GM18499 (cell line): ENCODE results near the gene PML.
"Not testable (repeated sequence)": the region's sequence is repeated elsewhere in the genome, so short reads cannot be mapped to it uniquely, and the experiment has no call there.

Experiments
- ATAC-seq: cut with Tn5 transposase; IDR thresholded peaks from one replicate; pipeline ENCODE4 v1.9.1; 2021; ENCODE audit warnings: moderate number of reproducible peaks; ENCODE audit not compliant: insufficient read depth, unreplicated experiment

The PML gene

DNA sequence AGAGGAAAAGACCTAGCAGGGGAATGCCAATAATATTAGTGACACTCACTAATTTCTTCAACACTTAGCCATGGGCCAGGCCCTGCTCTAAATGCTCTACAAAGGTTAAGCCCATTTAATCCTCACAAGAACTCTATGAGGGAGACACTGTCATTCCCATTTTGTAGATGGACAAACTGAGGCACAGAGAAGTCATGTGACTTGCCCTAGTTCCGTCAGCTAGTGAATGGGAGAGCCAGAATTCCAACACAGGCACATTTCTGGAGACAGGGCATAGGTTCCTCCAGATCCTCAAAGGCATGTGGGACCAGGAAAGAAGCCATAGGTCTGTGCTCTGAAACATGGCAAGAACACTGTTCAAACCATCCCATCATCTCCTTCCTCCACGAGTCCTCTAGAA lies 36.7 kb upstream of the PML start:
- ATAC-seq: no peak

DNA sequence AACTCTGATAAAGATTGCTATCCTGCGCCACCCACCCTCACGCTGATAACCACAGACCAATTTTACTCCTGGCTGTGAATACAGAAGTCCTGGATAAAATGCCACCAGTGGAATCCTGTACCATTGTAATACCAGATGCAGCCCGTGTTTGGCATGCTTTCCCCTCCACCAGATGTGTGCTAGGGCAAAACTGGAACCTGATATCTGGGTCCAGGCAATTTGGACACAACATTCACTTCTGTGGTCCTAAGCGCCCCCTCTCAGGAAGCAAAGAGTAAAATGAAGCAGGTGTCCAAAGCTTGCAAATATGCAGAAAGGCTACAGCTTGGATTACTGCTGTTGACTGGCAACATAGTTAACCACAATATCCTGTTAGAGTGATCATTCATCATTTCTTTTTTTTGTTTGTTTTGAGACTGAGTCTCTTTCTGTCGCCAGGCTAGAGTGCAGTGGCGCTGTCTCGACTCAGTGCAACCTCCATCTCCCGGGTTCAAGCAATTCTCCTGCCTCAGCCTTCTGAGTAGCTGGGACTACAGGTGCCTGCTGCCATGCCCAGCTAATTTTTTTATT lies 35.4 kb upstream of the PML start:
- no peak for ATAC-seq

DNA sequence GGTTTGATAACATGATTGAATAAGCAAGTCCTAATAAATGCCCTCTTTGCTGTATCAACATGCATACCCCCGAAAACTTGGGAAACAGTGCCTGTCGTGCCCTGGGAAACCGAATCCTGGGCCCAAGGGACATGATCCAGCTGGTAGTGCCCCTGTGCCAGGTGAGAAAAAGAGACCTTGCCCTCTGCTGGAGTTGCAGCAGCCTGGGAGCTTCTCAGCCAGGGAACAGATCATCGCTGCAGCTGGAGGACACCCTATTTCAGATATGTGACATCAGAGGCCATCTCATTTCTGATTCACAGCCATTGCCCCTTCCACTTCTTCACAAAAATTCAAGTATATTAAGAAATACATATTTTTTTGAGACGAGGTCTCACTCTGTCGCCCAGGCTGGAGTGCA lies 34.7 kb upstream of the PML start:
- no peak for ATAC-seq

DNA sequence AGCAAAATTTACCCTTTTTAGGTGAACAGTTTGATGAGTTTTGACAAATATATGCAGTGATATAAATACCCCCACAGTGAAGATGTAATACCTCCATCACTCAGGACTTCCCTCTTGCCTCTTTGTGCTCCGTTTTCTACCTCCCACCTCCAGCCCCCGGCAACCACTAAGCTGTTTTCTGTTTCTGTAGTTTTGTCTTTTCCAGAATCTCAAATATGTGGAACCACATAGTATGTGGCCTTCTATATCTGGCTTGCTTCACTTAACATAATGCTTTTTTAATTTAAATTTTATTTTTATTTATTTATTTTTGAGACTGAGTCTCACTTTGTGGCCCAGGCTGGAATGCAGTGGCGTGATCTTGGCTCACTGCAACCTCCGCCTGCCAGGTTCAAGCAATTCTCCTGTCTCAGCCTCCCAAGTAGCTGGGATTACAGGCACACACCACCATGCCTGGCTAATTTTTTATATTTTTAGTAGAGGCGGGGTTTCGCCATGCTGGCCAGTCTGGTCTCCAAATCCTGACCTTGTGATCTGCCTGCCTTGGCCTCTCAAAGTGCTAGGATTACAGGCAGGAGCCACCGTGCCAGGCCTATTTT lies 33.9 kb upstream of the PML start:
- ATAC-seq: not testable (repeated sequence)

DNA sequence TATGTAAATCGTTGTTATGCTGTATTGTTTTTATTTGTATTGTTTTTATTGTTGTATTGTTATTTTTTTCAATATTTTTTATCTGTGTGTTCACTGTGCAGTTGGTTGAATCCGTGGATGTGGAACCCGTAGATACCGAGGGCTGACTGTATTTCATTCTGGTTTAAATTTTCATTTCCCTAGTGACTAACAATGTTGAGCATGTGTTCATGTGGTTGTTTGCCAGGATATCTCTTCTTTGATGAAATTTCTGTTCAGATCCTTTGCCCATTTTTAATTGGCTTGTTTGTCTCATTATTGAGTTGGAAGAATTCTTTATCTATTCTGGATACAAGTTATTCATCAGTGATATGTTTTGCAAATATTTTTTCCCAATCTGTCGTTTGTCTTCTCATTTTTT lies 32.1 kb upstream of the PML start:
- no peak for ATAC-seq

DNA sequence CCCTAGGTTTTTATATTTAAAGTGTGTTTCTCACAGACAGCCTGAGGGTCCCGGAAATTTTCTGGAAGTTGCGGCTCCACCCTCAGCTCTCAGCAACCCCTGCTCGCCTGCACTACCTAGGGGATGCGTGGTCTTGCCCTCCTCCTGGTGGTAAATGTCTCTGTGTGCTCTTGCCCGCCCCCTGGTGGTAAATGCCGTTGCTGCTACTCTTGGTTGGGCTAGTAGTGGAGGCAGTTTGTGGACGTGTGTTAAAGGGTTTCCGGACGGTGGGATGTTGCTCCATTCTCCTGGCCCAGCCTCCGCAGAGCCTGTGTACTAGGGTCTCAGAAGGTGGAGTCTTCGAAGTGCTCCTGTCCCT lies 29.8 kb upstream of the PML start:
- no peak for ATAC-seq

DNA sequence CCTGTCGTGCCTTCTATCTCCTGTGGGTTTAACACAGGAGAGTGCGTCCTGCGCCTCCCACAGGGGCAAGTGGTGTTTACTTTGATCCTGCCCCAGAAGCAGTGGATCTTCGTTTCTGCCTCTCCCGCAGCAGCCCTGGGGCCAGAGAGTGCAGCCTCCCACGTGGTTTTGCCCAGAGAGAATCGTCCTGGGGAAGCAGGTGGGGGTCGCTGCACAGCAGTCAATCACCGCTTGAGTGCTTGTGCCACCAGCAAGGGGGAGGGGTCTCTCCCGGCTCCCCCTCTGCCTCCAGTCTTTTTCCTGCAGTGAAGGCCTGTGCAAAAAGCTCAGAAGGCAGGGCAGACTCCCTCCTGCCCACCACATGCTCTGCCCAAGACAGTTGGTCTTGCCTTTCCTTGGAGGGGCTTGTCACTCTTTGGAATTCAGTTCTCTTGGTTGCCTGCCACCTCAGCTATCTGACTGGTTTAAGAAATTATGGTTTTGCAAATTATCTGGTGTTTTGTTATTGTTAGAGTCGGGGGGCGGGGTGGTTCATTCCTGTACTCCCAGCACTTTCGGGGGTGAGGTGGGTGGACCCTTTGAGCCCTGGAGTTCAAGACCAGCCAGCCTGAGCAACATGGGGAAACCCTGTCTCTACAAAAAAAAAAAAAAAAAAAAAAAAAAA lies 29.3 kb upstream of the PML start:
- no peak for ATAC-seq

DNA sequence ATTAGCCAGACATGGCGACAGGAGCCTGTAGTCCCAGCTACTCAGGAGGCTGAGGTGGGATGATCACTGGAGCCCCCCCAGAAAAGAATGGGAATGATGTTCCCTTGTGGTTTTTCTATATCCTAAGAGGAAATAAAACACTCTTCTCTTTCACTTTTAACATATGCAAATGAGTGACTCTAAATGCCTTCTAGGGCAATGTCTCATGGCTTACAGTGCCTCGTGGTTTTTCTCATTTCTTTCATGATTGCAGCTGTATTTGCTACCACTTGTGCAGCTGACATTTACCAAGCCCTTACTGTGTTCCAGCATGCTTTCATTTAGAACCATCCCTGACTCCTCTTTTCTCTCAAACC lies 28.8 kb upstream of the PML start:
- ATAC-seq: no peak

DNA sequence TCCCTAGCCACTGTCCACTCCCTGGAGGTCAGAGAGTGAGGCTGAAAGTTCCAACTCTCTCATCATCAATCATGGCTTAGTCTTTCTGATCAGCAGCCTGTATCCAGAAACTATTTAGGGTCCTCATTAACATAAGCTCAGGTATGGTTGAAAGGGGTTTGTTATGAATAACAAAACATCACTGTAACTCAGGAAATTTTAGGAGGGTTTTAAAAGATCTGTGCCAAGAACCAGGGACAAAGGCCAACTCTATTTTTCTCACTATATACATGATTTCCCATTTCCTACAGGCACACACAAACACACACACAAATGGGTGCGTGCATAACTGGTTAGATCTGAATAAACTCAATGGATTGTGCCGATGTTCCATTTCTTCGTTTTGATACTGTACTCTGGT lies 26.1 kb upstream of the PML start:
- no peak for ATAC-seq

DNA sequence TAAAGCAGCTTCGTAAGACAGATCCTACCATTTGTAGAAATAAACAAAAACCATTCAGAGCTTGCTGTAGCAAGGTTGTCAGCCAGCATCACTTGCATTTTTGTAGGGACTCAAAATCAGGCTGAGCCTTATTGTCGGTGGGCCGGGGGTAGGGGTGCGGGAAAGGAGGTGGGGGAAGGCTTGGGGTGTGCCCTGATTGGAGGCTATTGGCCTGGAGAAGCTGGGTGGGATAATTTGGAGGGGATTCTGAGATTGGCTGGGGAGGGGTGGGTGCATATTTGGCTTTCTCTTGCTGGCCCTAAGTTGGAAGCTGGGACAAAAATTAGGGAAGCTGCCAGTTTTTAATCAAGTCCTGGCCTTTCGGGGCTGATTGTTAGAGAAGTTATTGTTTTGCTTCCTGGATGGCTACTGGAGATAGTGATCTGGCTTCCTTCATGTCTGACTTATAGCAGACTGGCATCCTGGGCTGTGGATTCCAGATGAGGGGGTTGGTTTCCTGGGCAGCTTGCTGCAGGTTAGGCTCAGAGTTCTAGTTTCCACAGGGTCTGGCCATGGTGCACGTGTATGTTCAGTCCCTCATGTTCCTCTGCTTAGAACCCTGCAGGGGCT lies 25.3 kb upstream of the PML start:
- no peak for ATAC-seq

DNA sequence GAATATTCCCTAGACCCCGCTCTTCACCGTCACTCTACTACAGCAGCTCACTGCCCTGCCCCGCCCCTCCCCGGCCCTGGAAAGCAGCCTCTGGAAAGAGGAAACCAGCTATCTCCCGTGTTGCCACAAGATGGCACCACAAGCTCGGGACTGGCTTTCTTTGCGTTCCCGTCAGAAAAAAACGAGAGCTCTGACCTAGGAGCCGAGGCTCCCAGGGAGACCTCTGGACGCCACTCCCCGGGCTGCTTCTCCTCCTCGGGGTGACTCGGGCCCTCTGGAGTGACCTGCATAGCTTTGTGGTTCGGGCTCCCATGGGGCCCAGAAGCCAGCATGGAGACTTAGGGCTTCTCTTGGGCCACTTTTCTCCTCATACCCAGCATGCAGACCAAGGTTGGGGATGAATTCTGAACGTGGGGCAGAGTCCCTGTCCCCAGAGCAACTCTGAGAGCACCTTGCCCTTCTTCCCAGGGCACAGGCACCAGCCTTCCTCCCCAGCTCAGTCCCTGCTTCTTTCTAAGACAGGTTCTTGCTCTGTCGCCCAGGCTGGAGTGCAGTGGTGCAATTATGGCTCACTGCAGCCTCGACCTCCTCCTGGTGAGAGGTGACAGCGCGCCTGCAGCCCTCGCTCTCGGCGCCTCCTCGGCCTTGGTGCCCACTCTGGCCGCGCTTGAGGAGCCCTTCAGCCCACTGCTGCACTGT lies 21.4 kb upstream of the PML start:
- no peak for ATAC-seq

DNA sequence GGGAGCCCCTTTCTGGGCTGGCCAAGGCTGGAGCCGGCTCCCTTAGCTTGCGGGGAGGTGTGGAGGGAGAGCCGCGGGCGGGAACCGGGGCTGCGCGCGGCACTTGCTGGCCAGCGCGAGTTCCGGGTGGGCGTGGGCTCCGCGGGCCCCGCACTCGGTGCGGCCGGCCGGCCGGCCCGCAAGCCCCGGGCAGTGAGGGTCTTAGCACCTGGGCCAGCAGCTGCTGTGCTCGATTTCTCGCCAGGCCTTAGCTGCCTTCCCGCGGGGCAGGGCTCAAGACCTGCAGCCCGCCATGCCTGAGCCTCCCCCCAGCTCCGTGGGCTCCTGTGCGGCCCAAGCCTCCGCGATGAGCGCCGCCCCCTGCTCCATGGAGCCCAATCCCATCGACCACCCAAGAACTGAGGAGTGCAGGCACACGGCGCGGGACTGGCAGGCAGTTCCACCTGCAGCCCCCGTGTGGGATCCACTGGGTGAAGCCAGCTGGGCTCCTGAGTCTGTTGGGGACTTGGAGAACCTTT lies 20.8 kb upstream of the PML start:
- ATAC-seq: not testable (repeated sequence)

DNA sequence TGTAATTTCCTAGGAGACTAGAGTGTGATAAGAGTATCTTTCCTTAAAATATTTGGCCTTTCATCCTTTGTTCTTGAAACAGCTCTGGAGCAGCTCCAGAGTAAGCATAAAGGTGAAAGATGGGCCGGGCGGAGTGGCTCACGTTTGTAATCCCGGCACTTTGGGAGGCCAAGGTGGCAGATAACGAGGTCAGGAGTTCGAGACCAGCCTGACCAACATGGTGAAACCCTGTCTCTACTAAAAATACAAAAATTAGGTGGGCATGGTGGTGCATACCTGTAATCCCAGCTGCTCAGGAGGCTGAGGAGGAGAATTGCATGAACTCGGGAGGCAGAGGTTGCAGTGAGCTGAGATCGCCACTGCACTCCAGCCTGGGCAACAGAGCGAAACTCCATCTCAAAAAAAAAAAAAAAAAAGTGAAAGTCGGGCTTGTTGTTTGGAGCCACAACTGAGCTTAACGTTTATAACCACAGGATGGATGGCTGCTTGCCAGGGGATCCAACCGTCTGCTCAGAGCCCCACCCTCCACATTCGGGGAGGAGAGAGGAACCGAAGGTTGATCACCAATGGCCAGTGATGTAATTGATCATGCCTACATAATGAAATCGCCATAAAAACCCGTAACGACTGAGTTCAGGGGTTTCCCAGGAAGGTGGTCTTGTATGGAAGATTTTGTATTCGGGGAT lies 18.9 kb upstream of the PML start:
- not testable (repeated sequence) for ATAC-seq

DNA sequence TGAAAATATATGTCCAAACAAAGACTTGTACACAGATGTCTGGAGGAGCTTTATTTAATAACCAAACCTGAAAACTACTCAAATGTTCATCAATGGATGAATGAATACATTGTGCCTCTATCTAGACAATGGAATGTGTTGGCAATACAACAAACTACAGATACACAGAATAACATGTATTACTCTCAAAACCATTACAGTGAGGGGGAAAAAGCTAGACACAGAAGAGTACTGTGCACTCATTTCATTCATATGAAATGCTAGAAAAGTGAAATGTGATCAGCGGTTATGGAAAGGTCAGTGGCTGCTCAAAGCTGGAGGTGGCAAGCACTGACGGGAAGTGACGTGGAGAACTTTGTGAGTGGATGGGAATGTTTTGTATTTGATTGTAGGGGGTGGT lies 15.6 kb upstream of the PML start:
- no peak for ATAC-seq

DNA sequence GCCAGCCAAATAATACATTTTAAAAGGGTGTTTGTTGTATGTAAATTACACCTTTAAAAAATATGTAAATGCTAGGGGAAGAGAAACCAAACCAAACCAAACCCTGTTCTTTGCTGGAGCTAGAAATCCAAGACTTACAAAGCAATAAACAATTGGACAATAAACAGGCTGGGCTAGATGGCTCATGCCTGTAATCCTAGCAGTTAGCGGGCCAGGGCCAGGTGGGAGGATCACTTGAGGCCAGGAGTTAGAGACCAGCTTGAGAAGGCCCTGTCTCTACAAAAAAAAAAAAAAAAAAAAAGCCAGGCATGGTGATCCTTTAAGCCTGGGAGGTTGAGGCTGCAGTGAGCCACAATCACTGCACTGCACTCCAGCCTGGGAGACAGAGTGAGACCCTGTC lies 14.9 kb upstream of the PML start:
- no peak for ATAC-seq

DNA sequence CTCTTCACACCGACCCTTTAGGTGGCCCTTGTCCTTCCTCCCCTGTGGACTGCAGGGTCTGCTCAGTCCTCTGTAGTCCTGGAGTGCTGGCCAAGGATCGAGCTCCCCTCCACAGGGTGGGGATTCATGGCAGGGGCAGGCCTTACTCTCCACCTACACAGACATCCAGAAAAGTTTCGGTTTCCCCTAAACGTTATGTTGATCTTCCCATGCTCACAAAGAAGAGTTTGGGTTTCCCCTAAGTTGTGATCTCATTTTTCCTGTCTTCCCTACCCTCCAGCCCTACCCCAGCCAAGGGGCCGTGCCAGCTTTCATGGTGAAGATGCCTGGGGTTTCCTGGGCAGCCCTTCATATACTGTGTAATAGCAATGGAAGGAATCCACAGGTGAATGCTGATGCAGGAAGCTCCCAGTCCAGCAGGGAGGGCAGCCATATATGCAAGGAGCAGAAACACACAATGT lies 12.7 kb upstream of the PML start:
- ATAC-seq: no peak

DNA sequence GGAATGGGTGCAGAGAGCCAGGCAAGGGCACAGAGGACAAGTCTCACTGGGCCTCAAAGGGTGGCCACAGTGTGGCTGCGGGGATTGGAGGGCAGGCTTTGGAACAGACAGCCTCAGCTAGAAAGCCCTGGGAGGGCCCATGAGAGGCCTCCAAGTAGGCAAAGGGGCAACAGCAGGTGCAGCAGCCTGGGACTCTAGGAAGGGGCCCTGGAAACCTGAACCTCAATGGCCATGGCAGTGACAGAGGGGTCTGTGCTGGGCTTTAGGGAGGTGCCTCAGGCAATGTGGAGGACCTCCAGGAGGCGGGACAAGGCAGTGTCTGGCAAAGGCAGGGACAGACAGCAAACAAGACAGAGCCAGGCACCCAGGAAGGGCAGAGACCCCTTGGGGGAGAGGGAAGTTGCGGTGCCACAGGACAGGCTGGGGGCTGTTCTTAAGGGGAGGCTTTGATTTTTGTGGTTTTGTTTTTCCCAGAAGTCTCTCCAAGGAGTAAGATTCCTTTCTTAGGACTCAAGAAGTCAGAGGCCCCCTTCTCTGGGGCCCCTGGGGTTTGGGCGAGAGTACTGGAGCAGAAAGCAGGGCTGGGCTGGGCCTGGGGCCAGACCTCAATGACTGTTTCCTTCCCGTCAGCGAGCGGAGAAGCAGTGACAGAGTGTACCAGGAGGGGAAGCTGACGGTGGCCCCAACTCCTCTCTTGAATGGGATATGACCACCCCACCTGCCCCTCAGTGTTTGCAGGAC lies 12.1 kb upstream of the PML start:
- no peak for ATAC-seq

DNA sequence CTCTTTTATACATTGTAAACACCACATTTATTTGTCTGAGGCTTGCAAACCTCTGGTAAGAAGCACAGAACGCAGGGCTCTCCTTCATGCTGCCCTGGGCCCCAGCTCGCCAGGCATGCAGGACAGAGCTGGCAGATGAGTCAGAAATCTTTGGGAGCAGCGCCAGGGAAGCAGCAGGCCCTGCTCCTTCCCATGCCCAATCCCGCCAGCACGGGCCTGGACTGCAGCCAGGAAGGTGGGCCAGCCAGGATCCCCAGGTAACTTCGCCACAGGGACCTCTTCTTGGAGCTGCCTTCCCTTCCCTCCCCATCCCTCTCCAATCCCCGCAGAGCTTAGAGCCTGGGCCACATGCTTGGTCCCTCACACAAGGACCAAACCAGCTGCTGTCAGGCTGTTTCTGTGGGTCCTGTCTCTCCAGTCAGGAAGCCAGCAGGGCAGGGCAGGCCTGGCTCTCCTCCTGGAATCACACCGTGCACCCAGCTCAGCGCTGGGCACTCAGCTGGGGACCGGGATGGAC lies 11.2 kb upstream of the PML start:
- no peak for ATAC-seq

DNA sequence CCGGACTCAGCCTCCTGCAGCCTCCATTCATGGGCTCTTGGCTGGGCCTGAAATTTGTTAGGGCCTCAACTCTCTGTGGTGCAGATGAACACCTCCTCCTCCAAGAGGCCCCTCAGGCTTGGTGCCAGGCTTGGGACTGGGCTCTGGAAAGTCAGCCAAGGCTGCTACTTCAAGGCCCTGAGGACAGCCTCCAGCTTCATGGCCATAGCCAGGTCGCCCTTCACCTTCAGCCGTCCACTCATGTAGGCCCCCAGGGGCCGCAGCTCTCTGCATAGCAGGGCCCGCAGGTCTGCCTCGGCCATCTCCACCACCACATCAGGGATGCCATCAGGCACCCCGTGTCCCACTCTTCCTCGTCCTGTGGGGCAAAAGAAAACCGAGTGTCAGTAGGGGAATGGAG lies 10.7 kb upstream of the PML start:
- ATAC-seq: no peak
